Stimulated activated naive CD8-positive, alpha-beta T cell treated with anti-CD3 and anti-CD28 coated beads, Interleukin-15, amount 100 ng/mL, for 72 hours (primary cell): ENCODE results near the gene ARPC5.

ENCODE experiments used
- ATAC-seq: fragments of 150-1000 bp; cut with Tn5 transposase; 2 replicates; pipeline ENCODE4 v1.10.0; 2021; ENCODE audit warnings: mild to moderate bottlenecking, moderate library complexity
- DNase-seq, 2 donors: peaks; one replicate each; pipeline ENCODE4 v3.0.0; 2021 to 2022
- H3K27ac Mint-ChIP-seq, 2 donors: one replicate each; pipeline ENCODE4 v1.8.0; 2022; ENCODE audit warnings: mild to moderate bottlenecking in 2 of 2, mixed read lengths in 2 of 2, moderate library complexity in 2 of 2
- H3K27me3 Mint-ChIP-seq: one replicate; pipeline ENCODE4 v1.8.0; 2022; ENCODE audit warnings: mixed read lengths
- H3K4me1 Mint-ChIP-seq: one replicate; pipeline ENCODE4 v1.8.0; 2022; ENCODE audit warnings: mild to moderate bottlenecking, mixed read lengths
- H3K4me3 Mint-ChIP-seq, 2 donors: one replicate each; pipeline ENCODE4 v1.8.0; 2022; ENCODE audit warnings: mild to moderate bottlenecking in 2 of 2, mixed read lengths in 2 of 2, moderate library complexity in 1 of 2
- H3K9me3 Mint-ChIP-seq, 2 donors: one replicate each; pipeline ENCODE4 v1.8.0; 2022; ENCODE audit warnings: mixed read lengths in 2 of 2

Gene ARPC5

GRCh38 chr1:183607322-183607980 lies 28.1 kb downstream of the ARPC5 start:
- no peak for ATAC-seq
- no peak for DNase-seq
- Mint-ChIP-seq H3K27me3 (peaks cover 40% of the 10 kb centered on the region), H3K4me3 (no peak overlapping the region), H3K4me1 (peaks cover 11% of the 10 kb centered on the region), H3K27ac (peak overlapping the region in 1 of 2 donors; percentile 78), H3K9me3 (no peaks in the 10 kb centered on the region)

GRCh38 chr1:183605904-183606303 lies 29.7 kb downstream of the ARPC5 start:
- ATAC-seq = no peak
- H3K4me1 Mint-ChIP-seq = peaks cover 11% of the 10 kb centered on the region
- H3K9me3 Mint-ChIP-seq = no peaks in the 10 kb centered on the region
- H3K27me3 Mint-ChIP-seq = peaks cover 32% of the 10 kb centered on the region
- no peak overlapping the region for H3K27ac Mint-ChIP-seq
- DNase-seq = no peak
- no peak overlapping the region for H3K4me3 Mint-ChIP-seq

GRCh38 chr1:183604815-183605214 lies 30.8 kb downstream of the ARPC5 start:
- Mint-ChIP-seq H3K9me3 (no peaks in the 10 kb centered on the region), H3K4me1 (peaks cover 11% of the 10 kb centered on the region), H3K27ac (peak overlapping the region in 1 of 2 donors; percentile 35), H3K27me3 (peaks cover 32% of the 10 kb centered on the region), H3K4me3 (no peak overlapping the region)
- ATAC-seq (no peak), DNase-seq (no peak)

GRCh38 chr1:183604038-183604808 lies 31.4 kb downstream of the ARPC5 start:
- Mint-ChIP-seq H3K27me3 (peaks cover 30% of the 10 kb centered on the region), H3K9me3 (no peaks in the 10 kb centered on the region), H3K4me1 (peaks cover 11% of the 10 kb centered on the region), H3K4me3 (peak overlapping the region in 1 of 2 donors; percentile 14), H3K27ac (peak overlapping the region in 1 of 2 donors; percentile 36)
- no peak for DNase-seq
- peak; percentile 42 for ATAC-seq

- H3K27ac Mint-ChIP-seq = no peak overlapping the region
- DNase-seq = no peak
- H3K4me1 Mint-ChIP-seq = peaks cover 21% of the 10 kb centered on the region
- no peaks in the 10 kb centered on the region for H3K9me3 Mint-ChIP-seq
- ATAC-seq = no peak
- H3K4me3 Mint-ChIP-seq = no peak overlapping the region
- H3K27me3 Mint-ChIP-seq = peaks cover 24% of the 10 kb centered on the region
Measured at GRCh38 chr1:183602510-183602909, 33.1 kb downstream of the ARPC5 start.

GRCh38 chr1:183600634-183601033 lies 34.9 kb downstream of the ARPC5 start:
- Mint-ChIP-seq H3K27me3 (peaks cover 24% of the 10 kb centered on the region), H3K27ac (no peak overlapping the region), H3K4me1 (peaks cover 21% of the 10 kb centered on the region), H3K9me3 (no peaks in the 10 kb centered on the region), H3K4me3 (no peak overlapping the region)
- DNase-seq (no peak), ATAC-seq (no peak)

GRCh38 chr1:183600136-183600535 lies 35.4 kb downstream of the ARPC5 start:
- DNase-seq = no peak
- peak; percentile 51 for ATAC-seq
- H3K27ac Mint-ChIP-seq = no peak overlapping the region

GRCh38 chr1:183598386-183598785 lies 37.2 kb downstream of the ARPC5 start:
- peak overlapping the region in 1 of 2 donors; percentile 29 for H3K27ac Mint-ChIP-seq

More at GRCh38 chr1:183600136-183600535, 35.4 kb downstream of the ARPC5 start:
- Mint-ChIP-seq H3K9me3 (no peaks in the 10 kb centered on the region), H3K4me1 (peaks cover 21% of the 10 kb centered on the region), H3K27me3 (peaks cover 22% of the 10 kb centered on the region), H3K4me3 (no peak overlapping the region)

GRCh38 chr1:183597656-183598347 lies 37.8 kb downstream of the ARPC5 start:
- ATAC-seq (no peak), DNase-seq (no peak)
- Mint-ChIP-seq H3K9me3 (no peaks in the 10 kb centered on the region), H3K27me3 (peaks cover 8% of the 10 kb centered on the region), H3K4me1 (peaks cover 17% of the 10 kb centered on the region), H3K4me3 (peak overlapping the region in 1 of 2 donors; percentile 3), H3K27ac (no peak overlapping the region)

More at GRCh38 chr1:183598386-183598785, 37.2 kb downstream of the ARPC5 start:
- peak; percentile 79 for ATAC-seq
- Mint-ChIP-seq H3K27me3 (peaks cover 8% of the 10 kb centered on the region), H3K9me3 (no peaks in the 10 kb centered on the region), H3K4me3 (peak overlapping the region in 1 of 2 donors; percentile 3), H3K4me1 (peaks cover 13% of the 10 kb centered on the region)
- DNase-seq = no peak

GRCh38 chr1:183596500-183596899 lies 39.1 kb downstream of the ARPC5 start:
- H3K4me3 Mint-ChIP-seq = no peak overlapping the region
- H3K4me1 Mint-ChIP-seq = peaks cover 26% of the 10 kb centered on the region
- H3K27me3 Mint-ChIP-seq = peaks cover 8% of the 10 kb centered on the region
- H3K9me3 Mint-ChIP-seq = no peaks in the 10 kb centered on the region
- DNase-seq (no peak), ATAC-seq (no peak)
- H3K27ac Mint-ChIP-seq = no peak overlapping the region

- Mint-ChIP-seq H3K4me1 (peaks cover 34% of the 10 kb centered on the region), H3K4me3 (no peak overlapping the region), H3K27ac (no peak overlapping the region), H3K27me3 (peaks cover 8% of the 10 kb centered on the region), H3K9me3 (no peaks in the 10 kb centered on the region)
- DNase-seq (no peak), ATAC-seq (no peak)
Measured at GRCh38 chr1:183595537-183595936, 40.0 kb downstream of the ARPC5 start.

- no peak for ATAC-seq
- Mint-ChIP-seq H3K4me1 (peaks cover 48% of the 10 kb centered on the region), H3K27ac (no peak overlapping the region), H3K4me3 (peak overlapping the region in 1 of 2 donors; percentile 4), H3K27me3 (peaks cover 8% of the 10 kb centered on the region), H3K9me3 (no peaks in the 10 kb centered on the region)
- no peak for DNase-seq
Measured at GRCh38 chr1:183593356-183593755, 42.2 kb downstream of the ARPC5 start.

GRCh38 chr1:183592733-183593132 lies 42.9 kb downstream of the ARPC5 start:
- DNase-seq (no peak), ATAC-seq (no peak)
- Mint-ChIP-seq H3K9me3 (no peaks in the 10 kb centered on the region), H3K27ac (no peak overlapping the region), H3K4me1 (peaks cover 43% of the 10 kb centered on the region), H3K4me3 (no peak overlapping the region), H3K27me3 (peaks cover 8% of the 10 kb centered on the region)

GRCh38 chr1:183590244-183591191 lies 45.1 kb downstream of the ARPC5 start, which contains the start of gene NCF2:
Gene NCF2 (minus strand): TSS chr1:183590459. CDS start chr1:183590329, 130 bp downstream.
- H3K27me3 Mint-ChIP-seq = peaks cover 8% of the 10 kb centered on the region
- peak within 1 kb of the TSS; percentile 82 to 88 for H3K4me3 Mint-ChIP-seq
- peak; percentile 91 for ATAC-seq
- H3K4me1 Mint-ChIP-seq = peaks cover 43% of the 10 kb centered on the region
- peak within 1 kb of the TSS; percentile 48 to 84 for H3K27ac Mint-ChIP-seq
- H3K9me3 Mint-ChIP-seq = no peaks in the 10 kb centered on the region
- peak; percentile 64 to 81 for DNase-seq

GRCh38 chr1:183589874-183590243 lies 45.7 kb downstream of the ARPC5 start:
- ATAC-seq (no peak), DNase-seq (no peak)
- Mint-ChIP-seq H3K4me3 (peak overlapping the region; percentile 82 to 88), H3K9me3 (no peaks in the 10 kb centered on the region), H3K4me1 (peaks cover 47% of the 10 kb centered on the region), H3K27me3 (peaks cover 8% of the 10 kb centered on the region), H3K27ac (peak overlapping the region; percentile 48 to 84)
